HG02884 (cell line): ENCODE data around the gene CD200.

ENCODE experiments used
- ATAC-seq: cut with Tn5 transposase; IDR thresholded peaks from one replicate; pipeline ENCODE4 v1.9.1; 2021; ENCODE audit warnings: mild to moderate bottlenecking, moderate library complexity; ENCODE audit not compliant: unreplicated experiment

Gene CD200

GRCh38 chr3:112407888-112408702 lies 75.1 kb downstream of the CD200 start:
- ATAC-seq = peak; percentile 46

GRCh38 chr3:112409041-112409440 lies 76.1 kb downstream of the CD200 start:
- no peak for ATAC-seq

- no peak for ATAC-seq
Observed at GRCh38 chr3:112411425-112411824, 78.5 kb downstream of the CD200 start.
